SK-N-SH (cell line): Measurements from ENCODE around the gene POLDIP3. TPM values are rescaled to one million over a fixed set of nuclear protein-coding genes. Genes with fewer than 3 reads are reported as not detected.
"Not testable (repeated sequence)": the region's sequence is repeated elsewhere in the genome, so short reads cannot be mapped to it uniquely, and the experiment has no call there.

ENCODE experiments used
- CTCF ChIA-PET: fragments of 300-600, 350-600 bp; formaldehyde crosslinking; extraction: SDS; loops from one replicate; lab custom pipeline; 2021; lab: Yijun Ruan, JAX
- POLR2A ChIA-PET: fragments of 350-600 bp; sonication (Branson Sonifier 250); formaldehyde crosslinking; extraction: SDS; loops from one replicate; lab custom pipeline; 2020; ENCODE audit warnings: antibody characterized with exemption, inconsistent platforms; lab: Yijun Ruan, JAX
- DNase-seq: peaks from one replicate; pipeline ENCODE4 v3.0.0; 2012
- H2AFZ ChIP-seq: fragments of 200-600 bp; sonication (generic); 2 replicates; pipeline ENCODE4 v1.8.1; 2016; ENCODE audit warnings: antibody characterized with exemption, mild to moderate bottlenecking, low read depth
- H3F3A ChIP-seq: fragments of 200-600 bp; sonication (generic); replicated peaks from 2 replicates; pipeline ENCODE3; 2016; ENCODE audit warnings: antibody characterized with exemption, mild to moderate bottlenecking; ENCODE audit not compliant: insufficient read depth
- H3K27ac ChIP-seq, 2 experiments: fragments of 200-500 bp in 1 of 2; fragments of 200-600 bp in 1 of 2; sonication (Bioruptor generic) in 1 of 2; sonication (generic), shearing (Covaris generic) in 1 of 2; 2 replicates each; pipeline versions ENCODE4 v1.5.1 to v1.6.1; 2014 to 2016; ENCODE audit warnings: low read depth in 2 of 2, inconsistent platforms in 1 of 2, low read length in 1 of 2, mild to moderate bottlenecking in 1 of 2, mixed read lengths in 1 of 2
- H3K27me3 ChIP-seq: fragments of 200-600 bp; sonication (generic), shearing (Covaris generic); 2 replicates; pipeline ENCODE4 v1.6.1; 2016; ENCODE audit warnings: mixed run types; ENCODE audit not compliant: insufficient read depth
- H3K36me3 ChIP-seq, 2 experiments: fragments of 200-500 bp in 1 of 2; fragments of 200-600 bp in 1 of 2; sonication (Bioruptor generic) in 1 of 2; sonication (generic) in 1 of 2; replicated peaks in 1 of 2; 2 replicates each; pipeline versions ENCODE3 to v1.5.1; 2014 to 2016; ENCODE audit warnings: low read length in 1 of 2, mild to moderate bottlenecking in 1 of 2; ENCODE audit not compliant: insufficient read depth in 2 of 2, control insufficient read depth in 1 of 2
- H3K4me1 ChIP-seq, 2 experiments: fragments of 200-500 bp in 1 of 2; fragments of 200-600 bp in 1 of 2; sonication (Bioruptor generic) in 1 of 2; sonication (generic), shearing (Covaris generic) in 1 of 2; 2 replicates each; pipeline versions ENCODE4 v1.5.1 to v1.6.1; 2014 to 2016; ENCODE audit warnings: low read depth in 1 of 2, low read length in 1 of 2, mixed run types in 1 of 2; ENCODE audit not compliant: insufficient read depth in 2 of 2, control insufficient read depth in 1 of 2
- H3K4me2 ChIP-seq: fragments of 200-600 bp; sonication (generic), shearing (Covaris generic); 2 replicates; pipeline ENCODE4 v1.6.1; 2017; ENCODE audit warnings: mixed run types
- H3K4me3 ChIP-seq, 2 experiments: fragments of 200-500 bp in 1 of 2; fragments of 200-600 bp in 1 of 2; sonication (Bioruptor generic) in 1 of 2; sonication (generic), shearing (Covaris generic) in 1 of 2; 2 replicates each; pipeline versions ENCODE4 v1.5.1 to v1.8.1; 2014 to 2016; ENCODE audit warnings: low read depth in 2 of 2, inconsistent platforms in 1 of 2, low read length in 1 of 2, mild to moderate bottlenecking in 1 of 2, mixed read lengths in 1 of 2, moderate library complexity in 1 of 2
- H3K79me2 ChIP-seq: fragments of 200-600 bp; sonication (generic); 2 replicates; pipeline ENCODE4 v1.8.1; 2017; ENCODE audit warnings: mild to moderate bottlenecking; ENCODE audit not compliant: insufficient read depth
- H3K9ac ChIP-seq: fragments of 200-600 bp; sonication (generic); 2 replicates; pipeline ENCODE4 v1.6.1; 2017; ENCODE audit warnings: mixed run types
- H3K9me2 ChIP-seq: fragments of 200-600 bp; sonication (generic); 2 replicates; pipeline ENCODE4 v1.6.1; 2017; ENCODE audit warnings: mixed run types
- H3K9me3 ChIP-seq: fragments of 200-600 bp; sonication (generic); 2 replicates; pipeline ENCODE4 v1.6.1; 2017; ENCODE audit warnings: mixed run types, mild to moderate bottlenecking, moderate library complexity
- H4K20me1 ChIP-seq: fragments of 200-600 bp; sonication (generic); 2 replicates; pipeline ENCODE4 v1.6.1; 2017; ENCODE audit warnings: mild to moderate bottlenecking, mixed run types; ENCODE audit not compliant: insufficient read depth
- FOSL2 ChIP-seq: IDR thresholded peaks from 2 replicates; pipeline ENCODE4 v1.4.0; 2012; ENCODE audit warnings: low read depth, mild to moderate bottlenecking, moderate library complexity, borderline replicate concordance
- FOXM1 ChIP-seq: IDR thresholded peaks from 2 replicates; pipeline ENCODE4 v1.4.0; 2012; ENCODE audit warnings: low read depth, mild to moderate bottlenecking
- JUND ChIP-seq: IDR thresholded peaks from 2 replicates; pipeline ENCODE4 v1.4.0; 2012
- NFIC ChIP-seq: IDR thresholded peaks from 2 replicates; pipeline ENCODE4 v1.4.0; 2012; ENCODE audit warnings: borderline replicate concordance
- RFX5 ChIP-seq: IDR thresholded peaks from 2 replicates; pipeline ENCODE4 v1.6.1; 2012; ENCODE audit warnings: mild to moderate bottlenecking, improper control_type of control experiment, low read length
- RXRA ChIP-seq: IDR thresholded peaks from 2 replicates; pipeline ENCODE4 v1.4.0; 2012; ENCODE audit warnings: low read depth, mild to moderate bottlenecking, borderline replicate concordance
- SMC3 ChIP-seq: IDR thresholded peaks from 2 replicates; pipeline ENCODE4 v1.6.1; 2012; ENCODE audit warnings: low read depth, low read length, improper control_type of control experiment
- YY1 ChIP-seq: IDR thresholded peaks from 2 replicates; pipeline ENCODE4 v1.4.0; 2012; ENCODE audit warnings: low read depth, mild to moderate bottlenecking
- WGBS: methylation state at CpG from one replicate; pipeline ENCODE4 v1.1.6; 2017; ENCODE audit warnings: low lambda C conversion rate; 5-methylcytosine and 5-hydroxymethylcytosine counted together
- polyA plus RNA-seq, 3 experiments: library from polyadenylated mRNA; depleted of rRNA; stranded (reverse); fragments of >200 nt; gene quantifications; 2 replicates each; pipeline ENCODE4 v1.2.3, GENCODE V29; 2012
- TF ChIP-seq, protein P1 (sequence below): fragments of 200-600 bp; sonication (generic); IDR thresholded peaks from 2 replicates; pipeline ENCODE4 v1.6.1; 2017; ENCODE audit warnings: antibody characterized with exemption, mild to moderate bottlenecking, moderate library complexity
- TF ChIP-seq, protein P2 (sequence below): IDR thresholded peaks from 2 replicates; pipeline ENCODE4; 2012
- TF ChIP-seq, protein P3 (sequence below): fragments of 150-350 bp; IDR thresholded peaks from 2 replicates; pipeline ENCODE4 v1.6.1; 2016; ENCODE audit warnings: mild to moderate bottlenecking, low read depth, low read length
- TF ChIP-seq, protein P4 (sequence below): IDR thresholded peaks from 2 replicates; pipeline ENCODE4 v1.4.0; 2012; ENCODE audit warnings: low read depth, borderline replicate concordance

Gene POLDIP3
- polyA plus RNA-seq, 1 of the 3 experiments (the other 2 are of a cell fraction): 18.8 TPM

DNA sequence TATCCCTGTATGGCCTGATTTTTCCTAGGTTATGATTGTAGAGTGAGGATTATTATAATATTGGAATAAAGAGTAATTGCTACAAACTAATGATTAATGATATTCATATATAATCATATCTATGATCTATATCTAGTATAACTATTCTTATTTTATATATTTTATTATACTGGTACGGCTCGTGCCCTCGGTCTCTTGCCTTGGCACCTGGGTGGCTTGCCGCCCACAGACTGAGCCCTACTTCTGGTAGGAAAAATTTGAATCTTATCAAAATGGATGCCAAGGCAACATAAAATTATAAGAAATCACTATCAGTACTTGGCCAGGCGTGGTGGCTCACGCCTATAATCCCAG is 62.4 kb downstream of the POLDIP3 start:
- H3K9ac ChIP-seq, H3K36me3 ChIP-seq, H3K79me2 ChIP-seq, H3K4me1 ChIP-seq, H4K20me1 ChIP-seq, H3K4me3 ChIP-seq, CTCF ChIA-PET, H3K9me2 ChIP-seq, POLR2A ChIA-PET, H3K4me2 ChIP-seq, H2AFZ ChIP-seq, H3K27me3 ChIP-seq, H3K9me3 ChIP-seq, H3K27ac ChIP-seq, DNase-seq, H3F3A ChIP-seq: not testable (repeated sequence)
- 91% methylated on average over 6 of the region's 6 CpGs for WGBS

DNA sequence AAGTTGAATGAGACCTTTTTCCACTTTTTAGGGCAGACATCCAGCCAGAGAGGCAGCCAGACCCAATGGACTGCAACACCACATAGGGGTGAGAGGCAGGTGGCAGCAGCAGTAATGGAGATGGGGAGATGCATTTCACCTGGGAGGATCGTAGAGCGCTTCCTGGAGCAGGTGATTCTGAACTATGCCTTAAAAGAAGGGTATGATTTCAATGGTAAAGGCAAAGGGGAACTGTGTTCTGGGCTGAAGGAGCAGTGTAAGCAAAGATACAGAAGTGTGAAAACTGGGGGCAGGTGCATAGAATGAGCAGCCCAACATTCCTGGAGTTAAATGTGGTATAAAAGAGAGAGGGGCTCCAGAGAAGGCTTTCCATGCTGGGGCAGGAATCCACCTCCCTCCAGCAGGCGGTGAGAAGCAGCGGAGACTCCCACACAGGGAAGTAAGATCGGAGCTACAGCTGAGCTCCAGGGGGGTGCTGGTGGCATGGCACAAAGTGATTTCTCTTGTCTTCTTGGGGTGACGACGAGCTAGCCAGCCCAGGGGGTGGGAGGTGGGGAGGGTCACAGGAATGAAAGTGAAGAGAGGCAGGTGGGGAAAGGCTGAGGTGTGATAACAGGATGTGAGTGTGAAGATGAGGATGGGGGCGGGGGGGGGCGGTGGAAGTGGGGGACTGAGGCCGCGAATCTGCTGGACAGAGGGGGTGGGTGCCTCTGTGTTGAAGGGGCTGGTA is 65.2 kb downstream of the POLDIP3 start:
- Histone ChIP-seq H2AFZ (no peak overlapping the region), H3K4me3 (no peak overlapping the region), H3K9me2 (no peaks in the 10 kb centered on the region), H3K4me1 (no peaks in the 10 kb centered on the region; a peak in 1 of 4 replicates), H3K27ac (no peak overlapping the region), H3K9me3 (no peaks in the 10 kb centered on the region), H3K9ac (no peak overlapping the region), H3K79me2 (no peaks in the 10 kb centered on the region), H3F3A (no peaks in the 10 kb centered on the region), H4K20me1 (no peaks in the 10 kb centered on the region), H3K4me2 (no peak overlapping the region), H3K27me3 (no peaks in the 10 kb centered on the region), H3K36me3 (no peaks in the 10 kb centered on the region)
- WGBS: 86% methylated on average over 11 of the region's 11 CpGs
- TF ChIP-seq, protein P1, sequence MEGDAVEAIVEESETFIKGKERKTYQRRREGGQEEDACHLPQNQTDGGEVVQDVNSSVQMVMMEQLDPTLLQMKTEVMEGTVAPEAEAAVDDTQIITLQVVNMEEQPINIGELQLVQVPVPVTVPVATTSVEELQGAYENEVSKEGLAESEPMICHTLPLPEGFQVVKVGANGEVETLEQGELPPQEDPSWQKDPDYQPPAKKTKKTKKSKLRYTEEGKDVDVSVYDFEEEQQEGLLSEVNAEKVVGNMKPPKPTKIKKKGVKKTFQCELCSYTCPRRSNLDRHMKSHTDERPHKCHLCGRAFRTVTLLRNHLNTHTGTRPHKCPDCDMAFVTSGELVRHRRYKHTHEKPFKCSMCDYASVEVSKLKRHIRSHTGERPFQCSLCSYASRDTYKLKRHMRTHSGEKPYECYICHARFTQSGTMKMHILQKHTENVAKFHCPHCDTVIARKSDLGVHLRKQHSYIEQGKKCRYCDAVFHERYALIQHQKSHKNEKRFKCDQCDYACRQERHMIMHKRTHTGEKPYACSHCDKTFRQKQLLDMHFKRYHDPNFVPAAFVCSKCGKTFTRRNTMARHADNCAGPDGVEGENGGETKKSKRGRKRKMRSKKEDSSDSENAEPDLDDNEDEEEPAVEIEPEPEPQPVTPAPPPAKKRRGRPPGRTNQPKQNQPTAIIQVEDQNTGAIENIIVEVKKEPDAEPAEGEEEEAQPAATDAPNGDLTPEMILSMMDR: no peak
- TF ChIP-seq YY1 (no peak), RFX5 (no peak), FOXM1 (no peak)
- TF ChIP-seq, protein P2, sequence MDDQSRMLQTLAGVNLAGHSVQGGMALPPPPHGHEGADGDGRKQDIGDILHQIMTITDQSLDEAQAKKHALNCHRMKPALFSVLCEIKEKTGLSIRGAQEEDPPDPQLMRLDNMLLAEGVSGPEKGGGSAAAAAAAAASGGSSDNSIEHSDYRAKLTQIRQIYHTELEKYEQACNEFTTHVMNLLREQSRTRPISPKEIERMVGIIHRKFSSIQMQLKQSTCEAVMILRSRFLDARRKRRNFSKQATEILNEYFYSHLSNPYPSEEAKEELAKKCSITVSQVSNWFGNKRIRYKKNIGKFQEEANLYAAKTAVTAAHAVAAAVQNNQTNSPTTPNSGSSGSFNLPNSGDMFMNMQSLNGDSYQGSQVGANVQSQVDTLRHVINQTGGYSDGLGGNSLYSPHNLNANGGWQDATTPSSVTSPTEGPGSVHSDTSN: no peak
- ChIA-PET POLR2A (no interaction called here), CTCF (no interaction called here)
- no peak for DNase-seq

DNA sequence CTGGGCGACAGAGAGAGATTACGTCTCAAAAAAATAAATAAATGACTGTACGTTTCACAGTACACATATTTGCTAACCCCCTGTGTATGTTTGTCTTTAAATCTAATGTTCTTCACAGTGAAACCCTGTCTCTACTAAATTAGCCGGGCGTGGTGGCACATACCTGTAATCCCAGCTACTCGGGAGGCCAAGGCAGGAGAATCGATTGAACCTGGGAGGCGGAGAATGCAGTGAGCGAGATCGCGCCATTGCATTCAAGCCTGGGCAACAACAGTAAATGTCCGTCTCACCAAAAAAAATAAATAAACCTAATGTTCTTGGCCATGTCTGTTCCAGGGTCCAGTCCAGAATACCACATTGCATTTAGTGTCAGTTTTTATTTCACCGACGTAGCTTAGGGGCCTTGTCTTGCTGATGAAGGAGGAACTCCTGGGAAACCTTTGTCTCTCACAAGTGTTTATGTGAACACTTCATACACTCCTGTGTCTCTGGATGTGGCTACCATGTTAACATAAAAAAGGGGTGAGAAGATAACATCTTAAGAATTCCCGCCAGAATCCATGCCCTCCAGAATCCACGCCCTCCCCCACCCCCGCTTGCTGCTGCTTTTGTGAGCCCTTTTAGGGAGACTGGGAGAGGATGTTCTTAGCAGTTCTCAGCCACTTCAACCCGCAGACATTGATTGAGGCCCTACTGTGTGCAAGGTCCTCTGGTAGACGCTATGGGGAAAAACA is 65.9 kb downstream of the POLDIP3 start:
- TF ChIP-seq, protein P2: no peak
- TF ChIP-seq JUND: no peak
- no peak for TF ChIP-seq NFIC
- TF ChIP-seq, protein P3, sequence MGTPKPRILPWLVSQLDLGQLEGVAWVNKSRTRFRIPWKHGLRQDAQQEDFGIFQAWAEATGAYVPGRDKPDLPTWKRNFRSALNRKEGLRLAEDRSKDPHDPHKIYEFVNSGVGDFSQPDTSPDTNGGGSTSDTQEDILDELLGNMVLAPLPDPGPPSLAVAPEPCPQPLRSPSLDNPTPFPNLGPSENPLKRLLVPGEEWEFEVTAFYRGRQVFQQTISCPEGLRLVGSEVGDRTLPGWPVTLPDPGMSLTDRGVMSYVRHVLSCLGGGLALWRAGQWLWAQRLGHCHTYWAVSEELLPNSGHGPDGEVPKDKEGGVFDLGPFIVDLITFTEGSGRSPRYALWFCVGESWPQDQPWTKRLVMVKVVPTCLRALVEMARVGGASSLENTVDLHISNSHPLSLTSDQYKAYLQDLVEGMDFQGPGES: no peak
- TF ChIP-seq RXRA: no peak
- no peak for TF ChIP-seq SMC3
- TF ChIP-seq, protein P4, sequence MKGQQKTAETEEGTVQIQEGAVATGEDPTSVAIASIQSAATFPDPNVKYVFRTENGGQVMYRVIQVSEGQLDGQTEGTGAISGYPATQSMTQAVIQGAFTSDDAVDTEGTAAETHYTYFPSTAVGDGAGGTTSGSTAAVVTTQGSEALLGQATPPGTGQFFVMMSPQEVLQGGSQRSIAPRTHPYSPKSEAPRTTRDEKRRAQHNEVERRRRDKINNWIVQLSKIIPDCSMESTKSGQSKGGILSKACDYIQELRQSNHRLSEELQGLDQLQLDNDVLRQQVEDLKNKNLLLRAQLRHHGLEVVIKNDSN: no peak
- TF ChIP-seq FOSL2: no peak
- WGBS: 81% methylated on average over 19 of the region's 19 CpGs
- no peaks in the 10 kb centered on the region for H3K9me3 ChIP-seq
- H3K4me1 ChIP-seq: no peaks in the 10 kb centered on the region; a peak in 1 of 4 replicates
- no peak for DNase-seq
- POLR2A ChIA-PET: interaction anchor here (0.6 kb wide), 1 partner anchor 22 kb away, joined by 3 read pairs; no protein-coding TSS in a partner anchor
- H3K27ac ChIP-seq: no peak overlapping the region
- H3K27me3 ChIP-seq: no peaks in the 10 kb centered on the region
- H3K9ac ChIP-seq: no peak overlapping the region
- CTCF ChIA-PET: no interaction called here
- H3K4me3 ChIP-seq: no peak overlapping the region
- H3K36me3 ChIP-seq: no peaks in the 10 kb centered on the region
- no peaks in the 10 kb centered on the region for H4K20me1 ChIP-seq
- H3K4me2 ChIP-seq: no peak overlapping the region
- H2AFZ ChIP-seq: no peak overlapping the region
- H3K9me2 ChIP-seq: no peaks in the 10 kb centered on the region
- no peaks in the 10 kb centered on the region for H3K79me2 ChIP-seq
- no peaks in the 10 kb centered on the region for H3F3A ChIP-seq
